Adrenal gland (tissue), 5 donors: ENCODE measurements around the gene PGAP3.

ENCODE experiments used
- POLR2A ChIP-seq, 2 donors: fragments of 450-650 bp; IDR thresholded peaks; one replicate each; pipeline ENCODE4 v1.6.1; 2017; ENCODE audit warnings: antibody characterized with exemption in 2 of 2, mild to moderate bottlenecking in 2 of 2, moderate library complexity in 1 of 2
- TF ChIP-seq, protein P1 (sequence below), 6 experiments: fragments of 450-650 bp in 4 of 6; fragments of 200-600 bp in 2 of 6; sonication (generic) in 1 of 6; IDR thresholded peaks; 1 replicate in 5 of 6; 2 replicates in 1 of 6; pipeline versions ENCODE4 v1.5.1 to v1.8.0; 2016 to 2021; ENCODE audit warnings: antibody characterized with exemption in 6 of 6, mild to moderate bottlenecking in 2 of 6, moderate library complexity in 1 of 6
- donor health status: DM: no; HTN: no; CAD: no.

DNA sequence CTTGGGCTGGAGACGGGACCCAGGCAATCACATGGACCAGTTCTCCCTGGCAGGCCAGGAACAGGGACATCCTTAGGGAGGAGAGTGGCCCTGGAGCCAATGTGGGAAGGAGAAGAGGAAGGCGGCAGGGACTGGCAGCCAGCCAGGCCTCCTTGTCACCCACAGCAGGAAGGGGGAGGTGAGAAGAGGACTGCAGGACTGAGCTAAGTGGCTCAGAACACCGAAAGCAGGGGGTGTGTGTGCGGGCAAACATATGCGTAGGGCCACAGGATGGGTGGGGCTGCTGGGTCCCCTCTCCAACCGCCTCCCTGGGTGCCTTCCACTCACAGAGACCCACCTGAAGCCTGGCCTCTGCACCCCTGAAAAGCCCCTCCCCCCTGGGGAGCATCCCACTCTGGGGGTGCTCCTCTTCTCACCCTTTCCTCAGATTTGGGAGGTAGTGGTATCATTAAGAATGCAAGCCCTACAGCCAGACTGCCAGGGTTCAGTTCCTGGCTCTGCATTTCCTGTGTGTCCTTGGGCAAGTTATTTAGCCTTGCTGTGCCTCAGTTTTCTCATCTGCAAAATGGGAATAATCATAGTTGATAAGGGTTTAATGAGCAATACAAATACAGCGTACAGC, 11.5 kb downstream of the PGAP3 start:
- TF ChIP-seq, protein P1, sequence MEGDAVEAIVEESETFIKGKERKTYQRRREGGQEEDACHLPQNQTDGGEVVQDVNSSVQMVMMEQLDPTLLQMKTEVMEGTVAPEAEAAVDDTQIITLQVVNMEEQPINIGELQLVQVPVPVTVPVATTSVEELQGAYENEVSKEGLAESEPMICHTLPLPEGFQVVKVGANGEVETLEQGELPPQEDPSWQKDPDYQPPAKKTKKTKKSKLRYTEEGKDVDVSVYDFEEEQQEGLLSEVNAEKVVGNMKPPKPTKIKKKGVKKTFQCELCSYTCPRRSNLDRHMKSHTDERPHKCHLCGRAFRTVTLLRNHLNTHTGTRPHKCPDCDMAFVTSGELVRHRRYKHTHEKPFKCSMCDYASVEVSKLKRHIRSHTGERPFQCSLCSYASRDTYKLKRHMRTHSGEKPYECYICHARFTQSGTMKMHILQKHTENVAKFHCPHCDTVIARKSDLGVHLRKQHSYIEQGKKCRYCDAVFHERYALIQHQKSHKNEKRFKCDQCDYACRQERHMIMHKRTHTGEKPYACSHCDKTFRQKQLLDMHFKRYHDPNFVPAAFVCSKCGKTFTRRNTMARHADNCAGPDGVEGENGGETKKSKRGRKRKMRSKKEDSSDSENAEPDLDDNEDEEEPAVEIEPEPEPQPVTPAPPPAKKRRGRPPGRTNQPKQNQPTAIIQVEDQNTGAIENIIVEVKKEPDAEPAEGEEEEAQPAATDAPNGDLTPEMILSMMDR (IDR thresholded peaks at IDR 0.05), result no peak
- TF ChIP-seq POLR2A (IDR thresholded peaks at IDR 0.05), result no peak
